Activated T-cell treated with anti-CD3 and anti-CD28 coated beads for 1 hour (primary cell): ENCODE data around the gene ABCG4.
A peak's percentile ranks its signal among the peaks of the same experiment; 100 is the strongest.
"Not testable (repeated sequence)": the region's sequence is repeated elsewhere in the genome, so short reads cannot be mapped to it uniquely, and the experiment has no call there.

Source experiments
- DNase-seq: peaks from one replicate; pipeline ENCODE4 v3.0.0-alpha.2; 2020; ENCODE audit warnings: low read depth

Gene ABCG4

GRCh38 chr11:119149018-119149785, at the start of gene ABCG4:
Gene ABCG4, plus strand, starts transcription at chr11:119149052. Its CDS starts 914 bp downstream, at chr11:119149966.
- DNase-seq = no peak

DNA sequence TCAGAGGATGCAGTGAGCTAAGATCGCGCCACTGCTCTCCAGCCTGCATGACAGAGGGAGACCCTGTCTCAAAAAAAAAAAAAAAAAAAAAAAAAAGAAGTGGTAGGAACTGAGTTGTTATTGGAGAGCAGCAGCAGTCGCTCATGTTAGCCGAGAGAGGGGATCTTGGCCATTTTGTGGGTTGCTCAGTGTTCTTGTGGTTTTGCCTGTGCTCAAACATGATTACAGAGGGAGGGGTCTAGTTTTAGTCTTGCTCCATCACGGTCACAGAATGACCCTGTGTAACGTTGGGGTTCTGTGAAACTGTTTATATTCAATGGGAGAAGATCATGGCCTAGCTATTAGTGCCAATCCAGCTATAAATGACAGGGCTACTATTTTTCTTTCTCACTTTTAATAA, 49.1 kb upstream of the ABCG4 start:
- DNase-seq = no peak

DNA sequence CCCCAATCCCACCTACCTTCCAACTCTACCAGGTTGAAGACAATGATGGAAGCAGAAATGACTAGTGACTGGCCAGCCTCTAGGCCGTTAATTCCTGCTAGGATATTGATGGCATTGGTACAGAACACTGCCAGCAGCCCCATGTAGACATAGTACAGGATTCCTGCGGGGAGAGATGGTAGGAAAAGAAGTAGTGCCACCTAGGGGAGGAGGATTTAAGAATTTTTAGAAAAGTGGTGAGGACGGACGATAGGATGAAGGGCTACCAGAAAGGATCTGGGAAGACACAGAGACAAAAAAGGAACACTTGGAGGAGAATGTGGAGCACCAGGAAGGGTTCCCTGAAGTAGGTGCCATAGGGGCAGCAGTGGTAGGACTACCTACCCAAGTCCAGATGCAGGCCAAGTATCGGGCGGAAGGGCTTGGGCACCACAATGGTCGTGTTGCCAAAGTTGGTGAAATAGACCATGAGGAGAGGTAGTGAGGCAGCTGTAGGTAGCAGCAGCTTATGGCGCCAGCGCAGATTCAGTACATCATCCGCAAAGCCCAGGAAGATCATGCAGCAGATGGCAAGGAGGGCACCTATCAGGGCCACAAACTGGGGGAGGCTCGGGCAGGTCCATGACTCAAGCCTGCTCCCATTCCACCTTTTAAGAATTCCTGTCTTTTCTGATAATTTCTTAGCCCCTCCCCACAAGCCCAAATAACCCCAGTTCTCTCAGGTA, 48.4 kb upstream of the ABCG4 start:
- DNase-seq = no peak

DNA sequence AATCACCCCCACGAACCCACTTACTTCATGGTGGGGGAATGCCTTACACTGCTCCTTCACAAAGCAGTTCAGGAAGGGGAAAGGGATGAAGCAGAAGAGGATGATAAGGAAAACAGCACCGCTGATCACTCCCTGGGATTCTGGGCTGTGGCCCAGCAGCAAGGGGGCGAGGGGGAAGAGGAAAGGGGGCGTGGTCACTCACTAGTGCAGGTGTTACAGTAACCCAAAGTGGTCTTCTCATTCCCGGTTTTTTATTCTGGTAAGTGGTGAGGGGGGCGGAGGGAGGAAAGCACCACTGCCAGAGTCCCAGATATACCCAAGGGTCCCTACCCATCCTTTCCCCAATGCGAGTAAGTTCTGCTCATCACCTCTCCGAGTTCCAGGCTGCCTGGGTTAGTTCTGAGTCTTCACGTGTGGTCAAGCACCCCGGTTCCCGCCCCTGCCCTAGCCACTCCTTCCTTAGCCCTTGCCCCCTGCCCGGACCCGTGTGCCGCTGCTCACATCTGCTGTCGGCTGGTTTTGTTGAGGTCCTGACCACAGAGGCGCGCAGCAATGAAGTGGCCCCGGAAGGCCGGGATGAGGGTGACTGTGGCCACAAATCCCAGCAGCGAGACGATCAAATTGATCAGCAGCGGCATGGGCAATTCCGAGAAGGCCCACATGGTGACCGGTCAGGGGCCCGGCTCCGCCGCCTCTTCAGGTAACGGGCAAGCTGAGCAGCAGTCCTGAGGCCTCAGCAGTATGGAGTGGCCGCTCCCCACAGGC, 47.7 kb upstream of the ABCG4 start:
- no peak for DNase-seq

DNA sequence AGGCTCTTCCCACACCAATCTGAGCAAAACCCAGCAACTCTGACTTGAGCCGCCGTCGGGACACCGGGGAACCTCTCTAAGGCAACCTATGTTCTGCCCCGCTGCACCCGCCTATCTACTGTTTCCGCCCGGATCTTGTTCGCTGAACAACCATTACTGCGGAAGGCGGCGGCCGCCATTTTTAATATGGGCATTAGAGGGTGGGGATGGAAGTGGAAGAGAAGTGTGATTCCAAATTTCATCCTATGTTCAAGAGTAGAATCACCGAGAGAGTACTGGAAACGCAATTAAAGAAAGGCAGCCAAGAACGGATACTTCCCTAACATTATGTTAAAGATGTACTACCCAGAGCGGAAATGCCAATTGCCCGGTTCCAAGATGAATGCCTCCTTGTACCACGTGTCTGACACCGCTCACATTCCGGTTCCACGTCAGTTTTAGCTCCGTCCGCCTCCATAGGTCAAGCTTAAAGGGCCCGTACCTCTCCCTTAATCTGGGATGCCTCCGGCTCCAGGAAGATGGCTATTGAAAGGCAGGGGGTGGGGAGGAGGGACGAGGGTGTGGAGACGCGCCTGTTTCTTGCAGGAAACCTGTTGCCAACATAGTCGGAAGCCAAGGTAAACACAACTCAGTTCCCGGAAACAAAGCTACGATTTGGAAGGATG, 47.0 kb upstream of the ABCG4 start, which contains the start of gene DPAGT1:
DPAGT1 (minus strand) TSS at position 95 of the 665 bp plus-strand sequence. CDS start 198 bp downstream, outside the sequence.
- DNase-seq = peak; percentile 75

GRCh38 chr11:119103161-119103664, 45.6 kb upstream of the ABCG4 start:
- not testable (repeated sequence) for DNase-seq

DNA sequence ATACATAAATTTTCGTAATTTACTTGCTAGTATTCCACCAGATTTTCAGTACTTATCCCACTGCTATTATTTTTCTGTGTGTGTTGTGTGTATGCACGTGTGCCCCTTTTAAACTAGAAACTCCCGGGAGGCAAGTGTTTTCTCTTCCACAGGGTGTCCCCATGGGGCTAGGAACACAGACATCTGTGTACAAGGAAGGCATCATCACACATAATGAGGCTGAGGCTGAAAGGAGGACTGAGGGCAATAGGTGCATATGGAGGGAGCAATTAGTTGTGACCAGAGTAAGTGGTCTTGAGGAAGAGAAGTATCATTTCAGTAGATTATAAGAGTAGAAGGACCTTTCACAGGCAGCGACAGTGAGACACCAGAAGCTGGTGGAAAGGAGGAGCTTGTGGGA, 45.1 kb upstream of the ABCG4 start:
- DNase-seq = no peak

GRCh38 chr11:119106564-119107537, 42.0 kb upstream of the ABCG4 start, which contains the start of gene C2CD2L:
Gene C2CD2L, plus strand, starts transcription at chr11:119107344. Its CDS starts 398 bp downstream, at chr11:119107742.
- peak; percentile 79 for DNase-seq

DNA sequence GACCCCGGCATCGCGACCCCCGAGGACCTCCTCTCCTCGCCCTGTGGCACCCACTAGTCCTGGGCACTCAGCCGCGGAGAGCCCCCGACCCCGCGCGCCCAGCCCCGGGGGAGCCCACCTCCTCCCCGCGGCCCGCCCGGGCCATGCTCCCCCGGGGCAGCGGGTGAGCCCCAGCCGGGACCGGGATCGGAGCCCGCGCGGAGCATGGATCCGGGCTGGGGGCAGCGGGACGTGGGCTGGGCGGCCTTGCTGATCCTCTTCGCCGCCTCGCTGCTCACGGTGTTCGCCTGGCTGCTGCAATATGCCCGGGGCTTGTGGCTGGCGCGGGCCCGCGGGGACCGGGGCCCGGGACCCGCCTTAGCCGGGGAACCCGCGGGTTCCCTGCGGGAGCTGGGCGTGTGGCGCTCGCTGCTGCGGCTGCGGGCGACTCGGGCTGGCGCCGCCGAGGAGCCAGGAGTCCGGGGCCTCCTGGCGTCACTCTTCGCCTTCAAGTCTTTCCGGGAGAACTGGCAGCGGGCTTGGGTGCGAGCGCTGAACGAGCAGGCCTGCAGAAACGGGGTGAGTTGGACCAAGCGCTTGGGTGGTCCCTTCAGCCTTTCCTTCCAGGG, 41.2 kb upstream of the ABCG4 start:
- DNase-seq = no peak

DNA sequence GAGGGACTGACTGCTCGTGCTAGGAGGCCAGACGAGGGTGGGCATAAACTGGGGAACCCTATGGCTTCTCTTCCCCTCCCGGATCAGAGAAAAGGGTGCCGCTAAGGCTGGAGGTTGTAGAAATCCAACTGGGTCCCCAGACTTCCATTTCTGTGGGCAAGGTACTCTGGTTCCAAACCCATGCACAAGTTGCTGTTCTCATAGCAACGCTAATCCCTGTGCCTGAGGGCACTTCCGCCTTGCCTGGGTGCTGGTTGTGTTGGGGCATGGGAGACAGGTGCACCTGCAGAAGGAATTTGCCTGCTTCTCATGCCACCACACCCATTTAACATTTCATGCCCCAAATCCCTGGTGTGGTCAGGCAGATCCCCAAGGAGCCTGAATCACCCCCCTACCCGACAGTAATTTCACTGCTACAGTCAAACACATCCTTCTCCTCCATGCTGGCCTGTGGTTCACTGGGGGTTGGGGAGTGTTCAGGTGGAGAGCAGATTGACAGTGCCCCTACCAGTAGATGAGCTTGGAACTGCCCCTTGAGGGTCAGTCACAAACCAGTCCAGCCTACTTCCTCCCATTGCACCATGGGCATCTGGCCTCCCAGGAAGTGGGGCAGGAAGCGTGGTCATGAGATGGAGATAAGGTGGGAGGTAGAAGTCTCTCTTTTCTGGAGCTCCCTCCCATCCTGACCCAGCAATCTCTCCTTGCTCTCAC, 40.6 kb upstream of the ABCG4 start:
- no peak for DNase-seq

DNA sequence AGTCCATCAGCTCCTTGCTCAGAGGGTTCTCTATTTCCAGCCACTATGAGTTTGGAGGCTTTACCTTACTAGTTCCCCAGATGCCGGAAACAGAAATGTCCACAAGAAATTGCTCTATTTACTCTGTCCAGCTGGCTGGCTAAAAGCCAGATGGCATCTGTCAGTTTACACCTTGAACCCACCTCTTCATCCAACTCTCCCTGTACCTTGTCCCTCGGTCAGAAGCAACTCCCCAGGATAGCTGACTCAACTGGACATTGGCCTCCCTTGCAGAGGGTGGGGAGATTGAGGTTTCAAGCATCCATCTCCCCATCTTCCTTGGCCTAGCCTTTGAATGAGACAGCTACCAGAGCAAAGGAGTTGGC, 40.0 kb upstream of the ABCG4 start:
- DNase-seq = no peak

GRCh38 chr11:119109843-119110242, 39.0 kb upstream of the ABCG4 start:
- DNase-seq = no peak

- no peak for DNase-seq
Observed at GRCh38 chr11:119110439-119110838, 38.4 kb upstream of the ABCG4 start.

- DNase-seq = no peak
Observed at GRCh38 chr11:119111361-119111925, 37.4 kb upstream of the ABCG4 start.

- no peak for DNase-seq
Observed at GRCh38 chr11:119112314-119113020, 36.4 kb upstream of the ABCG4 start.

DNA sequence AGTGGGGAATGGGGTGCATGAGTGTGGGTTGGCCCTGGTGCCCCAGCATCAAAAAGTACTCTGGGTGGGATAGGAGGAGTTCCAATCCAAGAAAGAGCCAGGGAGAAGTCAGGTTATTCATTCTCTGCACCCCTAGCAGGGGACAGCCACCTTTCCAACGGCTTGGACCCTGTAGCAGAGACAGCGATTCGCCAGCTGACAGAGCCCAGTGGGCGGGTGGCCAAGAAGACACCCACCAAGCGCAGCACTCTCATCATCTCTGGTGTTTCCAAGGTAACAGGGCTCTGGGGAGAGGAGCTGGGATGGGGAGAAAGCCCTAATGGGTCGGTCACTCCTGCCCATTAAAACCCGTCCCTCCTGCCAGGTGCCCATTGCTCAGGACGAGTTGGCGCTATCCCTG, 35.1 kb upstream of the ABCG4 start:
- DNase-seq = no peak

GRCh38 chr11:119114351-119114750, 34.5 kb upstream of the ABCG4 start:
- no peak for DNase-seq

- DNase-seq = no peak
Observed at GRCh38 chr11:119115484-119116234, 33.2 kb upstream of the ABCG4 start.
